Activated CD8-positive, alpha-beta memory T cell treated with anti-CD3 and anti-CD28 coated beads, Interleukin-2, amount 50 U/mL, for 24 hours (primary cell): ENCODE data around the gene MAN1A1.
"Not testable (repeated sequence)": the region's sequence is repeated elsewhere in the genome, so short reads cannot be mapped to it uniquely, and the experiment has no call there.

Source experiments
- DNase-seq: peaks from one replicate; pipeline ENCODE4 v3.0.0-alpha.2; 2020; ENCODE audit errors: extremely low read depth

Gene MAN1A1

DNA sequence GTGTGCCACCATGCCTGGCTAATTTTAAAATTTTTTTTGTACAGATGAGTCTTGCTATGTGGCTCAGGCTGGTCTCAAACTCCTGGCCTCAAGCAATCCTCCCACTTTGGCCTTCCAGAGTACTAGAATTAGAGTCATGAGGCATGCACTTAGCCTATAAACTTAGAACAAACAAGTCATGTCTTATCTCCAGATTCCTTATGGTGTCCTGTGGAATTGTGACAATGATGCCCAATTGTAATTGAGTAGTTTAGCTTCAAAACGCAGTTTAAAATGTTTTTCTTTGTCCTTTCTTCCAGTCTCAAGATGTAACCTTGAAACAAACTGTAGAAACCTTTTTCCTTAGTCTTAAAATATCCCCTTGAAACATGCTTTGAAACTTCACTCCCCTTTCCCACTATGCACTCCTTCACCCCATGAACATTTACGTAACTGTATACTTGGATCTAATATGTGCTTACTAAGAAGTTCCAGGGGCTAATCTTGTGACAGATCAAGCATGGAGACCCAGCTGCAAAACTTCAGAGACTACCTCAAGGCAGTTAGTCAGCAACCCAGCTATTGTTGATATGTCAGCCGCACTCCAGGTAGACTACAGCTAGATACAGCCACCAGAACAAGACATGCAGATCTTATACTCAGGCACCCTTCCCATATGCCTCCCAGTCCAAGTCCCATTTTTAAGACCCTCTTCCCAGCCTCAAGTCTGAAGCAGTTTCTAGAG is 46.2 kb downstream of the MAN1A1 start:
- DNase-seq, result no peak

DNA sequence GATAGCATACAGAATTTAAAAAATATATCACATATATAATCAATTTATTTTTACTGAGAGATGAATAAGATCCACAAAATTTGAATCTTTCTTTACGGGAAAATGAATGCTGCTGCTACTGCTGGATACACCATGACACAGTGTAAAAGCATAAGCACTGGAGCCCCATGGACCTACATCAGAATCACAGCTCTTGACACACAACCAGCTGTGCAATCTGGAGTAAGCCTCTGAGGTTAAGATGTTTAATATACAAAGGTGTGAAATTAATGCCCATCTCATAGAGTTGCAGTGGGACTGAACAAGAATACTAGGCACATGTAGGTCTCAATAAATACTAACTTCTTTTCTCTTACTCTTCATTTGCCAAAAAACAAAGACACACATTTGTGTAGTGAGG is 48.1 kb downstream of the MAN1A1 start:
- no peak for DNase-seq

DNA sequence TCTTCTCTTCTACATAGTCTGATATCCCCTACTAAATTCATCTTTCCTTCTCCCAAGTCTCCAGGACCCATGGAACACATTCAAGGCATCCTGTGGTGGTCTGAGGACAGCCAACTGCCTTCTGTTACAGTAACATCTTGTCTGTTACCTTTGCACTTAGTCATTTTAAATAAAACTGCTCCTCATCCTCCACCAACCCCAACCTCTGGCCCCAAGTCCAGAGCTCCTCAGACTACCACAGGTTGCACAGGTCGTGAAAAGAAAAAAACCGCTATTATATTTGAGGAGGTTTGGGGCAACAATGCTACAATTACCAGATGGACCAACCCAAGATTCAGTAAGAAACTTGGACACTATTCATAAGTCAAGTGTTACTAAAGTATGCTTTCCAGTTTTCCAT is 49.9 kb downstream of the MAN1A1 start:
- DNase-seq, result no peak

DNA sequence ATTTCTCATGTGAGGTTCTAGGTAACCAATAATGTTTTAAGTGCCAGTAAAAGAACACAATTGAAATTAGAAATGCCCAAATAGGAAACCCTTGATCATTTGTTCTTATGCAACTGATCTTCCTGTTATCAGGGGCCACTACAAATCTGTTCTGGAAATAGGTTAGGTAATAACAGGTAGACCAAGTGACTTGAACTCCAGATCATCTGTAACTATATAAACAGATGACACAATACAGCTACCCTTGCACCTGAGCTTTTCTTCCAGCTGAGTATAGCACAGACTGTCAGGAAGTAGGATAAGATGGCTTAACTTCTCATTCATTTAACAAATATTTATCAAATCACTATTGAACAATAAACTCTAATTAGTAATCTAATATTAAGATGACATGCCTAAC is 52.5 kb downstream of the MAN1A1 start:
- no peak for DNase-seq

DNA sequence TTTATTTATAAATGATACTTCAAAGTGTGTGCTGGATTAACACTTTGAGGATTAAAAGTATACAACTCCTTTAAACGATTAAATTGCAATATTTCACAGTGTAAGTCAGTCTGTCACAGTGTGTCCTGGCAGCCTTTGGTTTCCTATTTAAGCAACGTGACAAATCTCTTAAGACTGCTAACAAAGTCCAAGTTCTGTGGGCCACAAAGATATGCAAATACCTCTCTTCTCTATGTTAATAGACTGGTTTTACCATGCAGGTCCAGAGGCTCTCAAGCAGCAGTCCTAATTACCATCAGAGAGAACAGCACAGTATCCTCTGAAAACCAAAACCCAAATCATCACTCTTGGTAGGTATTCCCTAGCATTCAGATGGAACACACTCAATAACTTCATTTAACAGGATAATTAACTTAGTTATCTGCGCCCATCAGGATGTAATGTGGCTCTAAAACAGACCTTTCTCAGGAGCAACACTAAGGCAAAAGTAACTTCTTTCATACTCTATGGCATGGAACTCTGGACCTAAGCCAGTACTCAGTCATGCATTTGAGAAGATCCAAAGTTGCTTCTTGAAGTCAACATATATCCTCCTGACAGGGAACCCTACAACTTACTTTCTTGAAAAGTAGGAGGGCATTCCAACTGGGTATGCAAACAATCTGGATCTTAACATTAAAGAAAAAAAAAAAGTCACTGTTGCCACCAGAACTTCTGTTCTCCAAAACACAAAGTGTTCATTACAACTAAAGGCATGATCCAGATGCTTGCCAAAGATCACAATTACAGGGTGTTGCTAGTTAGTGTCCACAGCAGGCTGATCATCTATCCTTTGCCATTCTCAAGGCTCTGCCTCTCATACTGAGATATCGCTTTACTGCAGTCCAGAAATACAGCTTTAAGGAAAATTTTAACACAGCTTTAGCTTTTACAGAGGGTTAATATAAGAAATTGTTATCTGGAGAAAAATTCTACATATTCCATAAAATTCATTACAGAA is 53.2 kb downstream of the MAN1A1 start:
- DNase-seq, result no peak

DNA sequence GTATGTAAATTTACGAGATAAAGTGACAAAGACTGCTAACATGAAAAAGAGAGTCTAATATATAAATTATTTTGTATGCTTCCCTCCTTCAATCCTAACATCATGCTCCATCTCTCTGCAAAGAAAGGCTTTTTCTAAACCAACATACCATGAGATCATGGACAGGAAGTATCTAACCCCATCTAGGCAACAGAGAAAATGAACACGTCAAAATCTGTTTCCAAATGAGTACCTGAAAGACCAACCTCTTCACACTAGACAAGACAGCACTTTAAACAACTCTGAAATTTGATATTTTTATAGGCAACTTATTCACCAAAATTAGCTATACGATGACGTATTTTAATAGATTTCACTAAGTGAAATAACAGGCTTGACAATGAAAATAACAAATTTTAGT is 54.6 kb downstream of the MAN1A1 start:
- no peak for DNase-seq

DNA sequence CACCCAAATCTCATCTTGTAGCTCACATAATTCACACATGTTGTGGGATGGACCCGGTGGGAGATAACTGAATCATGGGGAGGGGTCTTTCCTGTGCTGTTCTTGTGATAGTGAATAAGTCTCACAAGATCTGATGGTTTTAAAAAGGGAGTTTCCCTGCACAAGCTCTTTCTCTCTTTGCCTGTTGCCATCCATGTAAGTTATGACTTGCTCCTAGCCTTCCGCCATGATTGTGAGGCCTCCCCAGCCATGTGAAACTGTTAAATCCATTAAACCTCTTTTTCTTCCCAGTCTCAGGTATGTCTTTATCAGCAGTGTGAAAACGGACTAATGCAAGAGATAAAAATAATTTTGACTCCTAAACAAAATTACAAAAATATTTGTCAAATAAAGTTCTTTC is 58.5 kb downstream of the MAN1A1 start:
- not testable (repeated sequence) for DNase-seq

DNA sequence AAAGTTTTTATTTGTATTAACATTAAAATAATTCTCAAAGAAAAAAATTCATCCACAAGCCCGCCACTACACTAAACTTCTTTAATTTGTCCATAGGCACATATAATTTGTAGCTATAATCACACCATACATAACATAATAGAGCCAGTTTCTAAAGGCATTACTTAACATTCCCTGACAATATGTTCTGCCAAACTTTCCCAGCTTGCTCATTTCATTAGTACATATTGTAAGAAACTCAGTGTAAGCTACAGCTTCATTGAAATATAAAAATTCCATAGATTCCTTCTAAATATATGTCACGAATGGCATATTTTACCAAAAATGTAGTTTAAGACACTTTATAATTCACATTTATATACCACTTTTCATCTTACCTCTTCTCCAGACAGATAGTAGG is 59.3 kb downstream of the MAN1A1 start:
- no peak for DNase-seq

DNA sequence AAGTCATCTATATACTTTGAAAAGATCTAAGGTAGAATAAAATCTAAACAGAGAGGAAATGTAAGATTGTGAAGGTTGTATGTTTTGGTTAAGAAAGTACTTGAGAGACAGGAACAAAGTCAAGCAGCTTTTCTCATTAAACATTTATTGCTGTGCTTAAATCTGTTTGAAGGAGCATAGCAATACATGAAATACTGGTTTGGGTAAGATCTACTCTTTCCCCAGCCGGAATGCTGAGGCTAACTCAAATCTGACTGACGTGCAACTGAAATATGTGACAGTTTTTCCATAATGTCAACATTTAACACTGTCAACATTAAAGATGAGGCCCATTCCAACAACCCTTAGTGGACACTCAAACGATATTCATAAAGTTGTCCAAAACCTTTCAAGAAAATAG is 59.9 kb downstream of the MAN1A1 start:
- no peak for DNase-seq

DNA sequence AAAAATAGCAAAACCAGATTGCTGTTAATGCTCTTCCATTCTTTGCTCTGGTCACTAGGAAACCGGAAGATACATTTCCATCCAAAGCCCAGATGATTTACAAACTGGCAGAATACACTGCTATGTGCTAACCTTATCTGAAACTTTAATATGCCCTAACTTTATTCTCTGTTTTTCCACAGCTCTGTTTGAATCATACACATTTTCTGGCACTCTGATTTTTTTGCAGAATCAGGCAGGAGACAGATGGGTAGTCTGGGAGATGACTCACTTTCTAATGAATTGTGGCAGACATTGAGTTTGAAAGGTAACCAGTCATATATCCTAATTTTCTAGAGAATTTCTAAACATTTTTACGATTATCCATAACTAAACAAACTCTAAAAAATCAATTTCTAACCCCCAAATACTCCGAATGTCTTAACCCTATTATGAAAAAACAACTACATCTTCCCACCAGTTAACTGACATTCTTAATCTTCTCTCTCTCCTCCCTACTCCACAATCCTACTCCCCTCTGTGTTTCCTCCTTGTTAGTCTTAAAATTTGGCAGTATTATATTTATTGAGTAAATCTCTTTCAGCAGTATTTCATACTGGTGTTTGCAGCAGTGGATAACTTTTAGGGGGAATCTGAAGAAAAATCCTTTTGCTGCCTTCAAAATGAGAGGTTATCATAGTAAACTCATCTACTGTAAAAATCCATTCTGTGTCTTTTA is 63.5 kb downstream of the MAN1A1 start:
- no peak for DNase-seq

DNA sequence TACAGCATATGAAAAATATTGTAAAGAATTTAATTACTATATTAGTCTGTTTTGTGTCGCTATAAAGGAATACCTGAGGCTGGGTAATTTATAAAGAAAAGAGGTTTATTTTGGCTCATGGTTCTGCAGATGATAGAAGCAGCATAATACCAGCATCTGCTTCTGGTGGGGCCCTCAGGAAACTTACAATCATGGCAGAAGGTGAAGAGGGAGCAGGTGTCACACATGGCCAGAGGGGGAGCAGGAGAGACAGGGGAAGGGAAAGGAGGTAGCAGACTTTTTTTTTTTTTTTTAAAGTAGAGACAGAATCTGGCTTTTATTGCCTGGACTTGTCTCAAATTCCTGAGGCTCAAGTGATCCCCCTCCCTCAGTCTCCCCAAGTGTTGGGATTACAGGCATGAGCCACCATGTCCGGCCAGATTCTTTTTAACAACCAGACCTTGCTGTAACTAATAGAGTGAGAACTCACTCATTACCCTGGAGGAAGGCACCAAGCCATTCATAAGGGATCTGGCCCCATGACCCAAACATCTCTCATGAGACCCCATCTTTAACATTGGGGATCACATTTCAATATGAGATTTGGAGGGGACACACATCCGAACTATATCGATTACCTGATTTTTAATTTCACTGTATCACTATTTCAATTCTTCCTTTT is 64.6 kb downstream of the MAN1A1 start:
- DNase-seq, result no peak

DNA sequence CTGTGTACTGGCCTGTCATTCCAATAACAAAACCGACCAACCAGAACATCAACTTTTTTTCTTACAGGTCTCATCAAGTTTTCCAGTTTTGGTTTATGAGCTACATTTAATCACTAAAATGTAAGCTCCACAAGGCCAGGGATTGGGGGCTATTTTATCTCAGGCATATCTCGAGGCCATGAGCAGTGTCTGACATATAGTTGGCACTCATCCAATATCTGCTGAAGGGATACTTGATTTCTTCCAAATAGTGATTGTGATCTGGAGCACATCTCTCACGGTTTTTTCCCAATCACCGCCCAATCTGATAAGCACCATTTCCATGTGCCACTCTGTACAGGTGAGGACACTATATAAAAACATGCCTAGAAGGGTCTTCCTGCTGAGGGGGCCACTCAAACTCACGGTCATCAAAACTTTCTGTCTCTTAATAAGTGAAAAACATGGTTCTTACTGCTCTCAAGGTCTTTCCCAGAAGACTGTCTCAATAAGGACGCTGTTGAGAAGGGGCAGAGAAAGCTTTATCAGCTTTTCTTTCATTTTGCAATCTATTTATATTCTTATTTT is 65.5 kb downstream of the MAN1A1 start:
- no peak for DNase-seq

DNA sequence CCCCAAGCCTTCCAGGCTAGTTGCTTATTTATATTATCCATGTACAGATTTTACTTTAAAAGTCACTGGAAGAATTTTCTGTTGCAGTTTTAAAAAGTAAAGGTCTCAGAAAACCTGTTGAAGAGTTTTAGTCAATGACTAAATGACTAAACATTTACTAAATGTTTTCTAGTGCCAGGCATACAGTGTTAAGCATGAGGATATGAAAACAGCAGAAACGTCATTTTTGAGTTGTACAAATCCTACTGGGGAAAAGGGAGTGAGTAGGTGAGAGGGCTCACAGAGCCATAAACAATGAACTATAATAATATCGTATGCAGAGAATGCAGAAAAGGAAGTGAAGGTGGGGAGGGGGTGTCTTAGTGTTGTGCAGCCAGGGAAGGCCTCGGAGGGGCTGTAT is 66.3 kb downstream of the MAN1A1 start:
- DNase-seq, result no peak

DNA sequence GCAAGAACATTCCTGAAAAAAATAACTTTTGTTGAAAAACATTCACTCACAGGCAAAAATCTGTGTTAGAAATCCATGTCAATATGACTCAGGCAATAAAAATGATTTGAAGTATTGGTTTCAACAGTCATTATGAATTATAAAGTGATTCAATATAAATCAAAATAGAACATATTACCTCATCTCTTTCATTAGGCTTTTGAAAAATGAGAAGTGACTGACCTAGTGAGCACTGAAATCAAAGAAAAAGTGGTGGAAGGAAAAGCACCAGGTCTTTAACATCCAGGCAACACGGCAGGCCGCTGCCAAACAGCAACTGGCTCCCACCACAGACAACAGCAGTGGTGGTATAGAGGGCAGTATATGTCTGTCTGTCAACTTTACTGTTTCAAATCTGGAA is 68.9 kb downstream of the MAN1A1 start:
- DNase-seq, result no peak

DNA sequence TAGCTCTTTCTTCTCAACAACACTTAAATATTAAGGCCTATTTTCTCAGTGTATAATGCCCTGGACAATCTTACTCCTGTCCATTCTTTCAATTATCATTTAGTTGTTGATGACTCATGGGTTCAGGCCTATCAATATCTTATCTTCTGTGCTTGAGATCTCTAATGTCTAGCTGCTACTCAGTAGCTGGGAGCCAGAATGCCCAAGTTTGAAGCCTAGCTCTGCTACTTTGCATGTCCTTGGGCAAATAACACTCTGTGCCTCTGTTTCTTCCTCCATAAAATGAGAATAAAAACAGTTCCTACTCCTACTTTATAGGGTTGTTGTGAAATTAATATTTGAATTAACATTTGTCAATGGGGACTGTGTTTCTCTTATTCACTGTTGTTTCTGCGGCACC is 69.5 kb downstream of the MAN1A1 start:
- DNase-seq, result no peak

DNA sequence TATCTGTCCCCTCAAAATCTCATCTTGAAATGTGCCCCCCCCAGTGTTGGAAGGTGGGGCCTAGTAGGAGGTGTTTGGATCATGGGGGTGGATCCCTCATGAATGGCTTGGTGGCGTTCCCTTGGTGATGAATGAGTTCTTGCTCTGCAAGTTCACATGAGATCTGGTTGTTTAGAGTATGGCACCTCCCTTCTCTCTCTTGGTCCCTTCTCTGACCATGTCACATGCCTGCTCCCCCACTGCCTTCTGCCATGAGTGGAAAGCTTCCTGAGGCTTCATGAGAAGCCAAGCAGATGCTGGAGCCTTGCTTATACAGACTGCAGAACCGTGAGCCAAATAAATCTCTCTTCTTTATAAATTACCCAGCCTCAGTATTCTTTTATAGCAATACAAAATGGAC is 70.9 kb downstream of the MAN1A1 start:
- no peak for DNase-seq

DNA sequence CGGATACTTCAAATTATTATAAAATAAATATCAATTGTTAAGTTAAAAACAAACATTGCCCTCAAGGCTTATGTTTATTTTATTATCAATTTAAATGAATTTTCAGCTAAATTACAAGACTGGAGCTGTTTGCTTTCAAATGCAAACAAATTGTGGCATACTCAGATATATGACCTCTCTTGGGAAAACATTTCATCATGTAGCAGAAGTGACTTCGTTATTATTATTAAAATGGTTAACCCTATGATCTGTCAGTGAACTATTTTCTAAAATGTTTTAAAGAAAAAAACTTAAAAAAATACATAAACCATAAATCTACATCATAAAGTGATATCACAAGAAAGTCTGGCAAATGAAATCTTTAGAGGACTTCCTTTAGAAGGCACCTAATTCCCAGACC is 72.5 kb downstream of the MAN1A1 start:
- DNase-seq, result no peak

DNA sequence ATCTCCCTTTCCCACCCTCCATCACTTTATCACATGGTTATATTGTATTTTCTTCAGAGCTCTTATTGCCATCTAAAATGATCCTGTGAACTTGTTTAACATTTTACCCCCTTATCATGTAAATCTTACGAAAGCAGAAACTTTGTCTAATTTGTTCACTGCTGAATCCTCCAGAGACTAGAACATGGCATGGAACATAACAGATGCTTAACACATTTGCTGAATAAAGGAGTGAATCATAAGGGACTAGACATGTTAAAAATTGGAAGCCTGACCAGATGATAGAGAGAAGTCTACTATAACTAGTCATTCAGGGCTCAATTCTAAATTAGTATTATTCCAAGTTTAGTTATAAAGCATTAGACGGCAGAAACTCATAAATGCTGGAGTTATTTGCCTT is 73.3 kb downstream of the MAN1A1 start:
- no peak for DNase-seq

DNA sequence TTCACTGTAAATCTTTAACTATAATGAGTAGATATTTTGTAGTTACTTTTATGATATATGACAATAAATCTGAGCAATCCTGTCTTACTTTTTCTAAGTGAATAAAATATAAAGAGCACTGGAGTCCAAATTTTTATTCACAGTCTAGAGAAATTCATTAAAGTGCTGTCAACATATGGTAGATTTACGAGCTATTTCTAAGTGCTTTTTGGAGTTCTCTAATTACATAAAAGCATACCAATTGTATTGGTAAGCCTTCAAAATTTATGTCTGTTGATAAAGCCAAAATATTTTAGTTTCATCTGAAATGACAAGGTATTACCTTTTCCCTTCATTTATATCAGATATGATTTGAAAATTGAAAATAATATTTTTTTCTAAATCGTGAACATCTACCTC is 75.4 kb downstream of the MAN1A1 start:
- DNase-seq, result no peak

DNA sequence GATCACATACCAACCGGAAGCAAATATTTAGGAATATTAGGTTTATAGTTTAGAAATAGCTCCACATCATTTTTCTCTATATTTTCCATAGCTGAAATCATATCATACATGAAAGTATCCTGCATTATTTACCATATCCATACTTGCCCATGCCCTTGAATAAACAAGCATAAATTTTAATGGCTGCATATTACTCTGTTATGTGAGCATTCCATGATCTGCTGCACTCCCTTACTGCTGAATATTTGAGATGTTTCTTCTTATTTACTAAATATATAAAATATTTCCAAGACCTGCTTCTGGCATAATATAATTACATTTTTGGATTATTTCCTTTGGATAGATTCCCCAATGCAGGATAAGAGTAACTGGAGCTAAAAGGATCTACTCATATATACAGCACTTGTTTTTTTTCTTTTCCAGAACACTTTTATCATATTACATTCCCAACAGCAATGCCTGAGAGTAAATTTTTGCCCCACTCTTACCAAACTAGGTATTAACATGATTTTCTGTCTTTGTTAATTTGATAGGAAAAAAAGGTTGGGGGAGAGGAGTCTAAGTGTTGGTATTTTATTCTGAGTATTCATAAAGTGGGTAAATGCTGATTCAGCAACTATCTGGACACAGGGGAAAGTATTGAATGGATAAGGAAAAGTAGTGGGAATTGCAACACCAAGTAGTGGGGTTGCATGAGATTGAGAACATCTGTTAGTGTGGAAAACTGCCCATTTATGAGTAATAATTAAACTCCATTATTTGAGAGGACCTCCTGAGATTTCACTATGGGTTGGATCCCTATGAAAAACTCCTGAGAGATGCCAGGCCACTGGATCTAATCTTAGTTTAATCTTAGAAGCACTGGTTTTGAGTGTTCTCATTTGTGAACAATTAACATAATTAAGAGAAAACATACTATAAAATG is 76.0 kb downstream of the MAN1A1 start:
- no peak for DNase-seq

DNA sequence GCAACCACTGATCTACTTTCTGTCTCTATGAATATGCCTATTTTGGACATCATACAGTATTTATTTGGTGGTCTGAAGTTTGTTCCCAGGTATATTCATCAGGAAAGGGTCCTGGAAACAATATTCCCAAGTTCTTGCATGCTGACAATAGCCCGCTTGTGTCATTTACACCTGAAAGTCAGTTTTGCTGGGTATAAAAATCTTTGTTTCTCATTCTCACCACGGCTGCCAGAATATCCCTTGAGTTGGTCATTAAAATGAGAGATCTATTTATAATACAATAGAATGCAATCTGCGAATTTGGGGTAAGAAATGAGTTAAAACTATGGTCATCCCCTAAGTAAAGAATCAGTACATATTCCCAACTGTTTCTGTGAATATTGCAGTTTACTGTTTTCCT is 79.0 kb downstream of the MAN1A1 start:
- no peak for DNase-seq
